Measurements from ENCODE around the gene SIN3B.

Gene SIN3B

GRCh38 chr19:16899566-16900075 lies 70.4 kb downstream of the SIN3B start:
- Mint-ChIP-seq H3K4me1 (peaks cover 33% of the 10 kb centered on the region), H3K4me3 (peak overlapping the region; percentile 1 to 17), H3K27me3 (peaks cover 22% of the 10 kb centered on the region), H3K9me3 (no peaks in the 10 kb centered on the region), H3K27ac (no peak overlapping the region)
- ATAC-seq (peak; percentile 65), DNase-seq (peak; percentile 43 to 53)

DNA sequence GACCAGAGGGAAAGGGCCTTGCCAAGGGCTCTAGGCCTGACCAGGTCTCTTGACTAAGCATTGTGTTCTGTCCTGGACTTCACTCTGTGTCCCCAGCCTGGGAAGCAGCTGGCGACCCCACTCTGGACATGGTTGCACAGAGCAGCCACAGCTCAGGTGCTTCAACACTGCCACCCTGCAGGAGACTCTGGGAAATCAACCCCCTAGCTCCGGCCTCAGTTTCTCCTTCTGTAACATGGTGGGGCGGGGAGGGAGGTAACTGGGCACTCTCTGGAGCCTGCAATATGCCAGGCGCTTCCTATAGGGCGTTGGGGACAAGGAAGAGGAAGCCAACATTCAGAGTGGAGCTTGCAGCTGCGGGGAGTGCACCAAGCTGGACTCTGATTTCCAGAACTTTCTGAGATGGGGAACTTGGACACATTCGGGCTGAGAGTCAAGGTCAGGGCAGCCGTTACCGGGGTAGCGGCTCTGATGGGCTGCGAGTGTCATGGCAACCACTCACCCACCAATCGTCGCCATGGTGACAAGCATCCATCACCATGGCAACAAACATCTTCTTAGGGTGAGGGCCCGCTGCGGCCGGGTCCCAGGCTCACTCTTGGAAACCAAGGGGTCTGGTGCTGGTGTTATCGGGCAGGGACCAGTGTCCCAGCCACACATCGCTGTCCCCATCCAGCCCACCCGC lies 72.4 kb downstream of the SIN3B start:
- Mint-ChIP-seq H3K27ac (no peak overlapping the region), H3K27me3 (peaks cover 10% of the 10 kb centered on the region), H3K4me3 (no peak overlapping the region), H3K9me3 (no peaks in the 10 kb centered on the region), H3K4me1 (peaks cover 21% of the 10 kb centered on the region)
- ATAC-seq (no peak), DNase-seq (no peak)

DNA sequence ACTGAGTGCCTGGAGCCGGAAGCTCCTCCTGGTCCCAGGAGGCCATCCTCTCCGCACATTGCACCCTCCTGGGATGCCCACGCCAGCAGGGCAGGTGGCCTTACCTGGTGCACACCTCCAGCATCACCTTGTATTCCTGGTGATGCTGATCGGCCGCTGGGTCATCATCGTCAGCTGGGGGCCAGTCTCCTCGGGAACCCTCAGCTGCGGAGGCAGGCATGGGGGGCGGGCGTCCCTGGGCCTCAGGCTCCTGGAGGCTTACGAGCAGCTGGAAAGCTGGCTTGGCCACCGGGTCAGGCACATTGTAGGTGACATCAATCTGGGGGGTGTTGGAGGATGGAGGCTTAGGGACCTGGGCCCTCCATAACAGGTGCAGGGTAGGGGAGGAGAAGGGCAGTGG lies 73.3 kb downstream of the SIN3B start:
- Mint-ChIP-seq H3K4me3 (no peak overlapping the region), H3K4me1 (peaks cover 21% of the 10 kb centered on the region), H3K27me3 (peaks cover 10% of the 10 kb centered on the region), H3K27ac (no peak overlapping the region), H3K9me3 (no peaks in the 10 kb centered on the region)
- ATAC-seq (no peak), DNase-seq (no peak)

DNA sequence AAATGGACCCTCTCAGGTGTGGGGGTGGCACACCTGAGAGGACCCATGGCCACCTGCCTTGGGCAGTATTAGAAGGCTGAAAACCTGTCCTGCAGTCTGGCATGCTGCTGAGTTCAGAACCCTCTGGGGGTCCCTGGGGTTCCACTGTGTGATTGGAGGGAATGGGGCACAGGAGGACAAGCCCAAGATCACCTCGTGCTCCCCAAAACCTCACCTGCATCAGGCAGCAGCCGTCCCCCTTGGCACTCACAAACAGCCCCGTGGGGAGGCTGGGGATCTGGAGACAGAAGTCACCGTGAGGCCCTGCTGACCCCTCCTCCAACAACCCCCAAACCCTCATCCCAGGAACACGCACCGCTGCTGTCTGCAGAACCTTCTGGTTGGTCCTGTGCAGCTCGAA lies 74.1 kb downstream of the SIN3B start:
- Mint-ChIP-seq H3K27ac (no peak overlapping the region), H3K4me3 (no peak overlapping the region), H3K27me3 (peaks cover 6% of the 10 kb centered on the region), H3K4me1 (peaks cover 17% of the 10 kb centered on the region), H3K9me3 (no peaks in the 10 kb centered on the region)
- no peak for DNase-seq
- ATAC-seq: no peak

DNA sequence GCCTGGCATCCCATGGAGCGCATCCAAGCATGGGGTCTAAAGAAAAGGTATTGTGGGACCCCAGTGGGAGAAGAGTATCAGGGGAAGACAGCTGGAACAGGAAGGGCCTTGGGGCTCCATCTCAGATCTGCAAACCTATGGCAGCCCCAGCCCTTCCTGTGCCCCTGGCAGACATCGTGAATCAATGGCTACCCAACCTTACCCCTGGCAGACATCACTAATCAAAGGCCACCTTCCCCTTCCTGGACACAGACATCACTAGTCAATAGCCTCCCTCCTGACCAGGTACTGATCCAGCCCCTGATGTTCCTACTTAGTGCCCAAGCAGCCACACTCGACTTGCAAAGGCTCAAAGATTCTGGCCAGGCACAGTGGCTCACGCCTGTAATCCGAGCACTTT lies 75.4 kb downstream of the SIN3B start:
- H3K9me3 Mint-ChIP-seq: no peaks in the 10 kb centered on the region
- H3K27ac Mint-ChIP-seq: no peak overlapping the region
- DNase-seq: no peak
- H3K4me1 Mint-ChIP-seq: peaks cover 7% of the 10 kb centered on the region
- ATAC-seq: no peak
- H3K27me3 Mint-ChIP-seq: no peaks in the 10 kb centered on the region
- H3K4me3 Mint-ChIP-seq: no peak overlapping the region

- Mint-ChIP-seq H3K4me1 (no peaks in the 10 kb centered on the region), H3K4me3 (no peak overlapping the region), H3K27ac (no peak overlapping the region), H3K9me3 (peaks cover 19 to 20% of the 10 kb centered on the region in 2 donors), H3K27me3 (no peaks in the 10 kb centered on the region)
- ATAC-seq: no peak
- no peak for DNase-seq
Observed at GRCh38 chr19:16908759-16909158, 79.6 kb downstream of the SIN3B start.

GRCh38 chr19:16911046-16911445 lies 81.8 kb downstream of the SIN3B start:
- Mint-ChIP-seq H3K4me3 (no peak overlapping the region), H3K27ac (no peak overlapping the region), H3K4me1 (no peaks in the 10 kb centered on the region), H3K9me3 (peaks cover 26 to 38% of the 10 kb centered on the region in 2 donors), H3K27me3 (no peaks in the 10 kb centered on the region)
- ATAC-seq: no peak
- no peak for DNase-seq

DNA sequence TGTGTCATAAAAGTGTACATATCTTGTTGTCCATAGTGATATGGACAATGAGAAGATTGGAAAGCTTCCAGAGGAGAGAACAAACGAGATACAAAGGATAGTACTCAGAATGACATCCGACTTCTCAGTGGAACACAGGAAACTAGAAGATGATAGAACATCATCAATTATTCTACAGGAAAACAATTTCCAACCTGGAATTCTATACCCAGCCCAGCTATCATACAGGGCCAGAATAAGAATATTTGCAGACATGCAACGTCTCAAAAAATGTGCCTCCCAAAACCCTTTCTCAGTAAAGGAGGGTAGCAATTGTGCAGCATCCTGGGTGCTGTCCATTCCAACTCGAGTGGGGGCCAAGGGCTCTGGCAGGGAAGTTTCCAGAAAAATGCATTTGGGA lies 83.6 kb downstream of the SIN3B start:
- H3K9me3 Mint-ChIP-seq: peaks cover 26 to 38% of the 10 kb centered on the region in 2 donors
- H3K4me1 Mint-ChIP-seq: no peaks in the 10 kb centered on the region
- ATAC-seq (no peak), DNase-seq (no peak)
- no peaks in the 10 kb centered on the region for H3K27me3 Mint-ChIP-seq
- H3K4me3 Mint-ChIP-seq: no peak overlapping the region
- no peak overlapping the region for H3K27ac Mint-ChIP-seq

- no peak for DNase-seq
- Mint-ChIP-seq H3K27me3 (no peaks in the 10 kb centered on the region), H3K9me3 (peaks cover 26 to 38% of the 10 kb centered on the region in 2 donors), H3K4me1 (no peaks in the 10 kb centered on the region), H3K4me3 (no peak overlapping the region), H3K27ac (no peak overlapping the region)
- no peak for ATAC-seq
Observed at GRCh38 chr19:16914421-16914820, 85.2 kb downstream of the SIN3B start.

GRCh38 chr19:16915135-16915534 lies 85.9 kb downstream of the SIN3B start:
- Mint-ChIP-seq H3K9me3 (peaks cover 26 to 44% of the 10 kb centered on the region in 2 donors), H3K4me1 (no peaks in the 10 kb centered on the region), H3K27ac (no peak overlapping the region), H3K4me3 (no peak overlapping the region), H3K27me3 (no peaks in the 10 kb centered on the region)
- no peak for ATAC-seq
- DNase-seq: no peak

GRCh38 chr19:16915734-16916133 lies 86.5 kb downstream of the SIN3B start:
- Mint-ChIP-seq H3K27ac (no peak overlapping the region), H3K4me3 (no peak overlapping the region), H3K27me3 (no peaks in the 10 kb centered on the region), H3K9me3 (peaks cover 26 to 44% of the 10 kb centered on the region in 2 donors), H3K4me1 (no peaks in the 10 kb centered on the region)
- ATAC-seq: no peak
- DNase-seq: no peak

GRCh38 chr19:16917401-16917800 lies 88.2 kb downstream of the SIN3B start:
- peaks cover 21 to 38% of the 10 kb centered on the region in 2 donors for H3K9me3 Mint-ChIP-seq
- no peaks in the 10 kb centered on the region for H3K27me3 Mint-ChIP-seq
- no peak overlapping the region for H3K4me3 Mint-ChIP-seq
- no peak for DNase-seq
- ATAC-seq: no peak
- no peak overlapping the region for H3K27ac Mint-ChIP-seq
- peaks cover 4% of the 10 kb centered on the region for H3K4me1 Mint-ChIP-seq

- DNase-seq: no peak
- ATAC-seq: no peak
- H3K27ac Mint-ChIP-seq: no peak overlapping the region
- no peaks in the 10 kb centered on the region for H3K27me3 Mint-ChIP-seq
- peaks cover 4 to 17% of the 10 kb centered on the region in 2 donors for H3K9me3 Mint-ChIP-seq
- H3K4me1 Mint-ChIP-seq: peaks cover 10% of the 10 kb centered on the region
- no peak overlapping the region for H3K4me3 Mint-ChIP-seq
Observed at GRCh38 chr19:16919496-16919895, 90.3 kb downstream of the SIN3B start.

- Mint-ChIP-seq H3K27me3 (no peaks in the 10 kb centered on the region), H3K27ac (peak overlapping the region in 1 of 2 donors; percentile 78), H3K4me3 (no peak overlapping the region), H3K9me3 (peaks cover 5 to 17% of the 10 kb centered on the region in 2 donors), H3K4me1 (peaks cover 10% of the 10 kb centered on the region)
- DNase-seq: no peak
- ATAC-seq: no peak
Observed at GRCh38 chr19:16920816-16921529, 91.8 kb downstream of the SIN3B start.

DNA sequence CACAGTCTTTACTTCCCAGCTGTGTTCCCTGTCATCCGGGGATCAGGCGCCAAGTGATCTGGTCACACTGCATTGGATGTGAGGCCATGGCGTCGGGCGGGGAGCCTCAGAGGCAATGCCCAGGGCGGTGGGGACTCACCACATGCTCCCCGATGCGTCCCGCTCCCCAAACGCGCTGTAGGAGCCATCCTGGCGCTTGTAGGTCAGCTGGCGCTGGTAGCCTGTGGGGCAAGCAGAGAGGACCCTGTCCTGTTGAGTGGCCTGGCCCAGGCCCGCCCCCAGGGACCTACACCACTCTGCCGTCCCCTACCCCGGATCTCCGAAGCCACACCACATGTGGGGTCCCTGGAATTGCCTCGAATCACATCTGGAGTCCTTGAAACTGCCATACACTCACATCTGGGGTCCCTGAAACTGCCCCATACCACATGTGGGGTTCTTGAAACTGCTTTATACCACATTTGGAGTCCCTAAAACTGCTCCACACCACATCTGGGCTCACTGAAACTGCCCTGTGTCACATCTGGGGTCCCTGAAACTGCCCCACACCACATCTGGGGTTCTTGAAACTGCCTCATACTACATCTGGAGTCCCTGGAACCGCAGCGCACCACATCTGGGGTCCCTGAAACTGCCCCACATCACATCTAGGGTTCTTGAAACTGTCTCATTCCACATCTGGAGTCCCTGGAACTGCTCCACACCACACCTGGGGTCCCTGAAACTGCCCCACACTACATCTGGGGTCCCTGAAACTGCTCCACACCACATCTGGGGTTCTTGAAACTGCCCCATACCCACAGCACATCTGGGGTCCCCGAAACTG lies 92.8 kb downstream of the SIN3B start:
- H3K4me3 Mint-ChIP-seq: no peak overlapping the region
- H3K27ac Mint-ChIP-seq: peak overlapping the region in 1 of 2 donors; percentile 56
- H3K9me3 Mint-ChIP-seq: peaks cover 11 to 25% of the 10 kb centered on the region in 2 donors
- peaks cover 10% of the 10 kb centered on the region for H3K4me1 Mint-ChIP-seq
- no peak for DNase-seq
- no peak for ATAC-seq
- H3K27me3 Mint-ChIP-seq: no peaks in the 10 kb centered on the region

- Mint-ChIP-seq H3K27me3 (no peaks in the 10 kb centered on the region), H3K9me3 (peaks cover 12 to 28% of the 10 kb centered on the region in 2 donors), H3K4me1 (peaks cover 10% of the 10 kb centered on the region), H3K27ac (peak overlapping the region in 1 of 2 donors; percentile 56), H3K4me3 (no peak overlapping the region)
- DNase-seq: no peak
- ATAC-seq: no peak
Observed at GRCh38 chr19:16922592-16922934, 93.4 kb downstream of the SIN3B start.

All from stimulated activated naive CD8-positive, alpha-beta T cell treated with anti-CD3 and anti-CD28 coated beads, Interleukin-15, amount 100 ng/mL, for 72 hours (primary cell).